ENCODE results near the gene TMEM179B.

TMEM179B gene

DNA sequence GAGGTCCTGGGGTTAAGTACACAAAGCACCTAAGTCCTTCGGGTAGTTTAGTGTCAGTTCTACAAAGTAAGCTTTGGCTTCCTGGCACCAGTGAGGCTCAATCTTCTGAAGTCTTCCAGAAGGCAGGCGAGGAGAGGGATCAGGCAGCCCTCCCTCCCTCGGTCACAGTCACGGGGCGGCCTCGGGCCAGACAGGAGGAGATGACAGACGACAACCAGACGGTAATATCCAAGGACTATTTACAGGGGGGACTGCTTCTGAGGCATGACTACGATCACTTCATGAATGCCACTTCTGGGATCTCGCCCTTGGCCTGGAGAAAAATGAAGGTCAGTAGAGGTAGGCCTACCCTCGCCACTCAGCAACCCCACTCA is 5.0 kb downstream of the TMEM179B start:
- Histone ChIP-seq H3K9me3 (replicated peaks; ENCODE audit: low read length) (no peaks in the 10 kb centered on the region), H3K36me3 (ENCODE audit: insufficient read depth, low read length) (peaks cover 65% of the 10 kb centered on the region), H3K27me3 (ENCODE audit: control insufficient read depth, insufficient read depth, low read length) (no peaks in the 10 kb centered on the region), H3K9ac (ENCODE audit: low read depth, low read length) (peak overlapping the region; percentile 90), H3K4me2 (ENCODE audit: low read length) (peak overlapping the region; percentile 90), H3K4me3 (ENCODE audit: low read length) (peak overlapping the region; percentile 98), H3K4me1 (ENCODE audit: control insufficient read depth, insufficient read depth, low read length) (peaks cover 29% of the 10 kb centered on the region)

DNA sequence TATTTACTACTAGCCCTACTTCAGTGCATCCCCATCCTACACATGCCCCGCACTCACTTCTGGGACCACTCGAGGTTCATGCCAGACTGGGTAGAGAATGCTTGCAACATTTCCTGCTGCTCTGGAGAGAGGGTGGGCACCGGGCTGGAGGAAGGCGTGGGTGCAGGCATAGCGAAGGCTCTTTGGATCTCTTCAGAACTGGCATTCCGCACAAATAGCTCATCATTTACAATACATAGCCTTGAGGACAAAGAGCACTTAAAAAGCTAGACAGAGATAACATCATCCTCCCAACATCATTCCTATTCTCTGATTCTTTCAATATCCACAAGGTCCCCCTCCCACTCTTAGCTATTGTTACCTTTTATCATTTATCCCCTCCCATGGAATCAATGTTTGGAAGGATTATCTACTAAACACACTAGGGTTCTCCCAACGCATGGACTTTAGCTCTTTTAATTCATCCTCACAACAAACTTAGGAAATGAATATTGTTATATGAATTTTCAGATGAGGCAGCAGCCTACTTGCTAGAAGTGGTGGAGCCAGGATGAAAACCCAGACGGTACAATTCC is 7.1 kb downstream of the TMEM179B start:
- Histone ChIP-seq H3K9me3 (replicated peaks; ENCODE audit: low read length) (no peaks in the 10 kb centered on the region), H3K9ac (ENCODE audit: low read depth, low read length) (no peak overlapping the region), H3K4me2 (ENCODE audit: low read length) (no peak overlapping the region), H3K36me3 (ENCODE audit: insufficient read depth, low read length) (peaks cover 79% of the 10 kb centered on the region), H3K27me3 (ENCODE audit: control insufficient read depth, insufficient read depth, low read length) (no peaks in the 10 kb centered on the region), H3K4me1 (ENCODE audit: control insufficient read depth, insufficient read depth, low read length) (peaks cover 20% of the 10 kb centered on the region), H3K4me3 (ENCODE audit: low read length) (no peak overlapping the region)

DNA sequence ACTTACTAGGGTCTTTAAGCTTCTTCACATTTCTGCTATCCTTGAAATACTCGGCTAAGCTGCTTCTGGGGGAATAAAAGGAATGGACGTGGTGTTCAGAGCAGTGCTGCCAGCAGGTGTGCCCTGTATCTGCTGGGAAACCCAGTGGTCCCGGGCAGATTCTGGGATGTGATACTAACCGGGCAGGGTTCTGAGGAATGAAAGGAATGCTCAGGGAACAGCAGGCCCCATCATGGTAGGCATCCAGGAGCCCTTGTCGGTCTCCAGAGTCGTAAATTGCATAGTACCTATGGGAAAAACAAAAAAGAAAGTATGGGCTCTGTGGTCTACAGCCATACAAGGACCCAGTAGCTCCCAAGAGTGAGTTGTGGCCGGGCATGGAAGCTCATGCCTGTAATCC is 9.1 kb downstream of the TMEM179B start:
- H3K4me1 ChIP-seq (ENCODE audit: control insufficient read depth, insufficient read depth, low read length) = peaks cover 6% of the 10 kb centered on the region
- H3K9me3 ChIP-seq (replicated peaks; ENCODE audit: low read length) = no peaks in the 10 kb centered on the region
- no peak overlapping the region for H3K4me3 ChIP-seq (ENCODE audit: low read length)
- no peak overlapping the region for H3K4me2 ChIP-seq (ENCODE audit: low read length)
- no peak overlapping the region for H3K9ac ChIP-seq (ENCODE audit: low read depth, low read length)
- peaks cover 79% of the 10 kb centered on the region for H3K36me3 ChIP-seq (ENCODE audit: insufficient read depth, low read length)
- no peaks in the 10 kb centered on the region for H3K27me3 ChIP-seq (ENCODE audit: control insufficient read depth, insufficient read depth, low read length)

DNA sequence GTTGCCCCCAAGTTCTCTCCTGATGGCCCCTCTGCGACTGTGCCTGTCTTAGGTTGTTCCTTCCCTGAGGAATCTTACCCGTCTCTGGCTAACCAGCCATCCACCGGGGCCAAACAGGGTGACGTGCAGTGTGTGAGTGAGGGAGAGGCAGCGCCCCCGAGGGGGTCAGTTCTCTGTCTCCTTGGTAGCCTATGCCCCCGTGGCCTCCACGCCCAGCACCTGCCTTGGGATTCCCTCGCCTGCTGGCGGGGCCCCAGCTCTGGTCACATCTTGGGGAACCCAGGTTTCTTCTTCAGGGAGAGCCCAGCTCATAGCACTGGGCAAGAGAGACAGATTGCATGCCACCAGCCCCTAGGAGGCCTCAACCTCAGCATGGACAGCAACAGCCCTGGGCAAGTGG is 12.3 kb downstream of the TMEM179B start:
- Histone ChIP-seq H3K9me3 (replicated peaks; ENCODE audit: low read length) (no peaks in the 10 kb centered on the region), H3K36me3 (ENCODE audit: insufficient read depth, low read length) (peaks cover 78% of the 10 kb centered on the region), H3K4me1 (ENCODE audit: control insufficient read depth, insufficient read depth, low read length) (peaks cover 8% of the 10 kb centered on the region), H3K4me2 (ENCODE audit: low read length) (no peak overlapping the region), H3K4me3 (ENCODE audit: low read length) (no peak overlapping the region), H3K9ac (ENCODE audit: low read depth, low read length) (no peak overlapping the region), H3K27me3 (ENCODE audit: control insufficient read depth, insufficient read depth, low read length) (no peaks in the 10 kb centered on the region)

DNA sequence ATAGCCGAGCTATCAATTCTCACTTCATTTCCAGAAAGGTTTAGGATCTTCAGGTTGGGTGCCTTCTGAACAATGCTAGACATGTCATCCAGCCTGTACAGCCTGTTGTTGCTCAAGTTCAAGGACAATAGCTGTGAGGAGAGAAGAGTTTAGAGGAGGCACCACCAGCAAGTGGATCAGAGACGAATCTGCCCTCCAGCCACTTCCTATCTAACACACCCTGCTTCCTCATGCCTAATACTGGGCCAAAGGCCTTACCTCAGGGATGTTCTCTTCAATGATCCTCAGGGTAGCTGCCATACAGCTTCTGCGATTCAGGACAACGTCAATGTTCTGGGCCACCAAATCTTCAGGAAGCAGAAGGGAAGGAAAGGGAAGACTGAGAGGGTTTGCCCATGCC is 13.9 kb downstream of the TMEM179B start:
- Histone ChIP-seq H3K9me3 (replicated peaks; ENCODE audit: low read length) (no peaks in the 10 kb centered on the region), H3K4me1 (ENCODE audit: control insufficient read depth, insufficient read depth, low read length) (peaks cover 13% of the 10 kb centered on the region), H3K4me3 (ENCODE audit: low read length) (no peak overlapping the region), H3K4me2 (ENCODE audit: low read length) (no peak overlapping the region), H3K27me3 (ENCODE audit: control insufficient read depth, insufficient read depth, low read length) (no peaks in the 10 kb centered on the region), H3K36me3 (ENCODE audit: insufficient read depth, low read length) (peaks cover 65% of the 10 kb centered on the region), H3K9ac (ENCODE audit: low read depth, low read length) (no peak overlapping the region)

DNA sequence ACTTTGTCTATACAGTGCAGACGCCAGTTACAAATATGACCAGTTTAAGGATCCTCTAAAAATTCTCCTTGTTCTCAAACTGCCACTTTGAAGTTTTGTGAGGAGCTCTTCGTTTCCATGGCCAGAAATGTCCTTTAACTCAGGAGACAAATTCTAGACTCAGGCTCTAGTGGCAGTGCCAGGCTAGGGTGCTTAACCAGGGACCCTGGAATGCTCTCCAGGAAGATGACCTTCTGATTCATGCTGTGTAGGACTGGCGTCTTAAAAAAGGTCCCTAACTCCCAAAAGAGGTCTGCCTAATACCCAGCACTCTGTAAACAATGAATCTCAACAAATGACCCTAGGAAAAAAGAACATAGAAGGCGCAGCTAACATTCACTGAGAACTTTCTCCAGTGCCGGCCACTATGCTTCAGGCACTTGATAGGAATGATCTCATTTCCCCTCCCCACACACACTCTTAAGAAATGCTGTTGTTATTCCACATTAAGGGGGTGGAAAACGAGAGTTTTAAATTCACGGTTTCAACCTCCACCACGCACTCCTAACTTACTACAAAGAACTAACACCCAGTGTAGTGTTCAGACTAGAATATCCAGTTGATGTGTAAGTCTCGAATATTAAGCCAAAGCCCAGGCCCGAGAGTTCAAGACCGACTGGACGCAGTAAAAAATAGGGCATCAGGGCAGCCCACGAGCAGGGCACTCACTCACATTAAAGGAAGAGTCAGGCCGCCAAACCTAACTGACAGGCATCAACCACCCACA is 17.3 kb downstream of the TMEM179B start:
- Histone ChIP-seq H3K36me3 (ENCODE audit: insufficient read depth, low read length) (peaks cover 38% of the 10 kb centered on the region), H3K4me2 (ENCODE audit: low read length) (peak overlapping the region; percentile 94), H3K4me1 (ENCODE audit: control insufficient read depth, insufficient read depth, low read length) (peaks cover 23% of the 10 kb centered on the region), H3K27me3 (ENCODE audit: control insufficient read depth, insufficient read depth, low read length) (no peaks in the 10 kb centered on the region), H3K9ac (ENCODE audit: low read depth, low read length) (peak overlapping the region; percentile 94), H3K4me3 (ENCODE audit: low read length) (peak overlapping the region; percentile 87), H3K9me3 (replicated peaks; ENCODE audit: low read length) (no peaks in the 10 kb centered on the region)

DNA sequence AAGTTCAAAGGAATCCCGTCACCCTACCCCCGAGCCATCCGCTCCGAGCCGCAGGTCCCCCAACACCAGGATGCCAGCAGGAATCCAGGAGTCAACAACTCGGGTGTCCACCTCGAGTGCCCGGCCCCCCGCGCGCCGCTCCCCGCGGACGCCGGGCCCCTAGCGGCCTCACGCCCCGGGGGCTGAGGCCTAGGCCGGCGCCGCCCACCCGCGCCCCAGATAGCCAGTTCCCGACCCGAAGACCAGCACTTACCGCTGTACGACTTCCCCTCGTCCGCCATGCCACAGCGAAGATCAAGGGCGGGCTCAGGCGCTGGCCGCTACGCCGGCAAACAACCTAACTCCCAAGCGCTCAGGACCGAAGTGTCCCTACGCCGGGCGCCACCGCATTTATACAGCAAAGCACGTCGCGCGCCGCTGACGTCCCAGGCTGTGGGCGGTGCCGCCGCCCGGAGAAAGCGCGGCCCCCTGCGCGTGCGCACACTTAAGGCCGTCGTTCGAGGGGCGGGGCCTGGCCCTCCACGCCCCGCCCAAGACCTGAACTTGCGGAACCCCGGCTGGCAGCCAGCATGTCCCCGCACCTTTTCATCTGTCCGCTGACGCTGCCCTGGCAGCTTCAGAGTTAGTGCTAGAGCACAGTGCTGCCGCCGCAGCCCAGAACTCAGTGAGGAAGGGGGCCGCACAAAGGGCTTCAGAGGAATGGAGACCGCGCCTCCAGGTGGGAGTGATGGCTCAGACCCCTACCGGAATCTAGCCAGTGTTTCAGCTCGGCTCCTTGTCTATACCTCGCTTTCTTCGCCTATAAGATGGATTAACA is 18.1 kb downstream of the TMEM179B start, which contains the start of gene NXF1:
NXF1 (minus strand) TSS at position 365 of the 817 bp plus-strand sequence; CDS start at position 281, 84 bp downstream.
- no peaks in the 10 kb centered on the region for H3K9me3 ChIP-seq (replicated peaks; ENCODE audit: low read length)
- peak within 1 kb of the TSS; percentile 87 for H3K4me3 ChIP-seq (ENCODE audit: low read length)
- peaks cover 31% of the 10 kb centered on the region for H3K36me3 ChIP-seq (ENCODE audit: insufficient read depth, low read length)
- peaks cover 23% of the 10 kb centered on the region for H3K4me1 ChIP-seq (ENCODE audit: control insufficient read depth, insufficient read depth, low read length)
- peak within 1 kb of the TSS; percentile 94 for H3K9ac ChIP-seq (ENCODE audit: low read depth, low read length)
- H3K27me3 ChIP-seq (ENCODE audit: control insufficient read depth, insufficient read depth, low read length) = no peaks in the 10 kb centered on the region
- peak within 1 kb of the TSS; percentile 94 for H3K4me2 ChIP-seq (ENCODE audit: low read length)

DNA sequence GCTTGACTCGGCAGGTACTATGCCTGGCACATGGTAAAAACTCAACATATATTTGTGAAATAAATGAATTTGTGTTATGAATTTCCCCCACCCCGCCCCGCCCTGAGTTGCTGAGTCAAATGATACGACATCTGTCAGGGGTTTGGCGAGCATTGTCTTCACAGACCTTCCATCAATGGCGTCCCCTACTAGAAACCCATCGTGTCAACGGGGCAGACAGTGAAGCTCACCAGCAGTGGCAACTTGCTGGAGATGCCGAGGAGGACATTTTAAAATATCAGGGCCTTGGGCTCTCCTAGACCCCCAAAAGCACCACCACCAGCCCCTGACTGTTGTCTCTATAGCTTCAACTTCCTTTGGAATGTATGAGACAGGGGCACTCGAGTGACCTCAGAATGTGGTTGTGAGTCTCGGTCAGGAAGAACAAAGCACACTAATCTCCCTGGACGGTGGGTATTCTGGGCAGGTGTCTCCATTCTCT is 18.8 kb downstream of the TMEM179B start:
- H3K27me3 ChIP-seq (ENCODE audit: control insufficient read depth, insufficient read depth, low read length) = no peaks in the 10 kb centered on the region
- peak overlapping the region; percentile 87 for H3K4me3 ChIP-seq (ENCODE audit: low read length)
- H3K36me3 ChIP-seq (ENCODE audit: insufficient read depth, low read length) = peaks cover 26% of the 10 kb centered on the region
- peaks cover 23% of the 10 kb centered on the region for H3K4me1 ChIP-seq (ENCODE audit: control insufficient read depth, insufficient read depth, low read length)
- H3K4me2 ChIP-seq (ENCODE audit: low read length) = peak overlapping the region; percentile 94
- no peaks in the 10 kb centered on the region for H3K9me3 ChIP-seq (replicated peaks; ENCODE audit: low read length)
- peak overlapping the region; percentile 94 for H3K9ac ChIP-seq (ENCODE audit: low read depth, low read length)

DNA sequence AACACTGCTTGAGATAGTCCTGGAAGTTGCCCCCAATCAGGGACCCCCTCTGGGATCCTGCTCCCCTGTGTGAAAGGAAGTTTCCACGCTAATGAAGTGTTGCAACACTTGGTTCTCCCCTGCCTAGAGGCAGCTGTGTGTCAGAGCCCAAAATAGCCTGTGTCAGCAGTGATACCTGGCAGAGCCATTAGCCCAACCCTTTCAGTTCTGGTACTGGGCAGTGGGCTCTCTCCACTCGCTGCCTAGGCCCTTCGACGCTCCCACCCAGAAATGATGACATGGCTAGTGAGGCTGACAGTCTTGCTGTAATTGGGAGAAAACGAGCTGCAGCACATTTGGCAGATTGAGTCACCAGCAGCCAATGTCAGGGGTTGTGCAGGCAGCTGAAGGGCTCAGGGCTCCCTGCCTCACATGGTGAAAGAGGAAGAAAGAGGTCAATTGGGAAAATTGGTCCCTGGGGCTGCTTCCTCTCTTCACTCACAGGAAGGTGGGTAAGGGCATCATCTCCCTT is 19.5 kb downstream of the TMEM179B start:
- H3K4me2 ChIP-seq (ENCODE audit: low read length) = peak overlapping the region; percentile 94
- H3K27me3 ChIP-seq (ENCODE audit: control insufficient read depth, insufficient read depth, low read length) = no peaks in the 10 kb centered on the region
- peaks cover 23% of the 10 kb centered on the region for H3K4me1 ChIP-seq (ENCODE audit: control insufficient read depth, insufficient read depth, low read length)
- H3K9me3 ChIP-seq (replicated peaks; ENCODE audit: low read length) = no peaks in the 10 kb centered on the region
- no peak overlapping the region for H3K4me3 ChIP-seq (ENCODE audit: low read length)
- peaks cover 20% of the 10 kb centered on the region for H3K36me3 ChIP-seq (ENCODE audit: insufficient read depth, low read length)
- no peak overlapping the region for H3K9ac ChIP-seq (ENCODE audit: low read depth, low read length)

DNA sequence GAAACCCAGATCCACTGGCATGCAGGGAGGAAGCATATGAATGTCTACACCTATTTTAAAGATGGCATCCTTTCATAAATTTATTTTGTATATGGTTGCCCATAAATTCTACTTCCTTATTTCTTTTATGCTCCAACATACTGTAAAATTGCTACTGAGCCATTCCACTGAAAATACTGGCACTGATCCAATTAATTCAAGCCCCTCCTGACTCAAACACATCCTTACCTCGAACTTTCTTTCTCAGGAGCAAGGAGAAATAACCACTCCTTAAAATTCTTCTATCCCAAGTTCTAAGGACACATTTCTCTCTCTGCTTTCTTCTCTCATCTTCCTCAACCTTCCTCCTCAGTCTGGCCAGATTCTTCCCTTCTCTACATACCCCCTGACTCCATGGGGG is 23.5 kb downstream of the TMEM179B start:
- Histone ChIP-seq H3K9me3 (replicated peaks; ENCODE audit: low read length) (no peaks in the 10 kb centered on the region), H3K9ac (ENCODE audit: low read depth, low read length) (no peak overlapping the region), H3K27me3 (ENCODE audit: control insufficient read depth, insufficient read depth, low read length) (no peaks in the 10 kb centered on the region), H3K4me2 (ENCODE audit: low read length) (no peak overlapping the region), H3K36me3 (ENCODE audit: insufficient read depth, low read length) (peaks cover 11% of the 10 kb centered on the region), H3K4me1 (ENCODE audit: control insufficient read depth, insufficient read depth, low read length) (peaks cover 13% of the 10 kb centered on the region), H3K4me3 (ENCODE audit: low read length) (no peak overlapping the region)

DNA sequence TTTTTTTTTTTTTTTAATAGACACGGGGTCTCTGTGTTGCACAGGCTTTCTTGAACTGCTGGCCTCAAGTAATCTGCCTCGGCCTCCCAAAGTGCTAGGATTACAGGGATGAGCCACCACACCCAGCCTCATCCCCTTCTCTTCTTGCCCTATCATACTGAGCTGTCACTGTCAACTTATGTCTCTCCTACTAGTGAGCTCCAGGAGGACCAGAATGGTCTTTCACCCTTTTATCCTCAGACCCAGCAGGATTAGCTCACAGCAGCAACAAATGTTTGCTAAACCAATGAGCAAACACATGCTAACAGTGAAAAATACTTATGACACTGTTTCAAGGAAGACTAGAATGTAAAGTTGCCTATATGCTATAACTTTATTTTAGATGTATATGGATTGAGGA is 24.5 kb downstream of the TMEM179B start:
- Histone ChIP-seq H3K4me1 (ENCODE audit: control insufficient read depth, insufficient read depth, low read length) (peaks cover 4% of the 10 kb centered on the region), H3K9ac (ENCODE audit: low read depth, low read length) (no peak overlapping the region), H3K27me3 (ENCODE audit: control insufficient read depth, insufficient read depth, low read length) (no peaks in the 10 kb centered on the region), H3K4me2 (ENCODE audit: low read length) (no peak overlapping the region), H3K9me3 (replicated peaks; ENCODE audit: low read length) (no peaks in the 10 kb centered on the region), H3K36me3 (ENCODE audit: insufficient read depth, low read length) (peaks cover 11% of the 10 kb centered on the region), H3K4me3 (ENCODE audit: low read length) (no peak overlapping the region)

All from skeletal muscle satellite cell (primary cell).